Mucosa of descending colon (tissue), 3 donors: ENCODE results near the gene MAPK7. TPM values are rescaled to one million over a fixed set of nuclear protein-coding genes. Genes with fewer than 3 reads are reported as not detected.

Experiments
- ATAC-seq: fragments of 200-7000 bp; cut with Tn5 transposase; one replicate; pipeline ENCODE4 v1.9.1; 2020; ENCODE audit warnings: mild to moderate bottlenecking, moderate library complexity
- DNase-seq, 3 donors: peaks; one replicate each; pipeline ENCODE4 v3.0.0-alpha.2; 2020
- H3K36me3 ChIP-seq: fragments of 200-600 bp; one replicate; pipeline ENCODE4 v1.8.0; 2021; ENCODE audit warnings: low read depth, mild to moderate bottlenecking
- H3K4me1 ChIP-seq: fragments of 200-600 bp; one replicate; pipeline ENCODE4 v1.8.0; 2021; ENCODE audit warnings: low read depth, mild to moderate bottlenecking
- H3K4me3 ChIP-seq: fragments of 200-600 bp; one replicate; pipeline ENCODE4 v1.8.0; 2021; ENCODE audit warnings: mild to moderate bottlenecking
- H3K9me3 ChIP-seq: fragments of 200-600 bp; one replicate; pipeline ENCODE4 v1.8.0; 2021; ENCODE audit warnings: mild to moderate bottlenecking
- intact Hi-C, 2 donors: fragments of 100-400 bp; cut with DNase I in 1 of 2; cut with micrococcal nuclease in 1 of 2; formaldehyde crosslinking; loops; one replicate each; pipeline versions ENCODE4 v1.11.0 to v1.11.1; 2022; cut with DNase I, micrococcal nuclease
- total RNA-seq, 3 donors: library from RNA; stranded (reverse); fragmentation: NEBNext Ultra II Directional in 2 of 3; extraction: Animal tissue kit (Norgen Biotek cat#: 25700) in 2 of 3; gene quantifications; one replicate each; pipeline versions ENCODE4 v1.2.1 to v1.2.4, GENCODE V29; 2021 to 2023
- TF ChIP-seq, protein P1 (sequence below): fragments of 200-600 bp; IDR thresholded peaks from one replicate; pipeline ENCODE4 v1.8.0; 2022; ENCODE audit warnings: antibody characterized with exemption, mild to moderate bottlenecking
- donor health status: DM: no; HTN: no; CAD: no; lungs with moderate emphysema.
- donor health status: DM: no; HTN: no; CAD: no.
- donor health status: DM: no; HTN: yes; CAD: no.

Gene MAPK7
- total RNA-seq, 3 donors from 2014 or later: 36.9 to 48.6 (median 47.5) TPM

DNA sequence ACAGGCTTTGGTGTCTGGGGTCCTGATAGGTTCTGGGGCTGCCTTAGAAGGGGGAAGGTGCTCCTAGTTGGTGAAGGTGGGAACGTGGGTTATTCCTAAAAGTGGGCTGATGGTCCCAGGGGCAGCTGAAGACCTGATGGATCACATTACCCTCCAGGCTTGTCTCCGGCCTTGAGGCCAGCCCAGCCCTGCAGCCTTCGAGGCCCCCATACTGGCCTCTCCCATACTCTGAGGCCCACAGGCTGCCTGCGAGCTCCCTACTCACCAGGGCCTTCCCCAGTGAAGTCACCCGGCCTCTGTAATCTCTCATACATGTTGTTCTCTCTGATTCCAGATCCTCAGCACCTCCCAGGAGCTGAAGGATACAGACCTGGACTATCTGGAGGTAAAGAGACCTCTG, 35.5 kb downstream of the MAPK7 start:
- DNase-seq (no peak), ATAC-seq (no peak)
- Histone ChIP-seq H3K9me3 (no peaks in the 10 kb centered on the region), H3K36me3 (no peaks in the 10 kb centered on the region), H3K4me3 (no peak overlapping the region), H3K4me1 (peaks cover 2% of the 10 kb centered on the region)
- intact Hi-C loops: no loop called here
- TF ChIP-seq, protein P1, sequence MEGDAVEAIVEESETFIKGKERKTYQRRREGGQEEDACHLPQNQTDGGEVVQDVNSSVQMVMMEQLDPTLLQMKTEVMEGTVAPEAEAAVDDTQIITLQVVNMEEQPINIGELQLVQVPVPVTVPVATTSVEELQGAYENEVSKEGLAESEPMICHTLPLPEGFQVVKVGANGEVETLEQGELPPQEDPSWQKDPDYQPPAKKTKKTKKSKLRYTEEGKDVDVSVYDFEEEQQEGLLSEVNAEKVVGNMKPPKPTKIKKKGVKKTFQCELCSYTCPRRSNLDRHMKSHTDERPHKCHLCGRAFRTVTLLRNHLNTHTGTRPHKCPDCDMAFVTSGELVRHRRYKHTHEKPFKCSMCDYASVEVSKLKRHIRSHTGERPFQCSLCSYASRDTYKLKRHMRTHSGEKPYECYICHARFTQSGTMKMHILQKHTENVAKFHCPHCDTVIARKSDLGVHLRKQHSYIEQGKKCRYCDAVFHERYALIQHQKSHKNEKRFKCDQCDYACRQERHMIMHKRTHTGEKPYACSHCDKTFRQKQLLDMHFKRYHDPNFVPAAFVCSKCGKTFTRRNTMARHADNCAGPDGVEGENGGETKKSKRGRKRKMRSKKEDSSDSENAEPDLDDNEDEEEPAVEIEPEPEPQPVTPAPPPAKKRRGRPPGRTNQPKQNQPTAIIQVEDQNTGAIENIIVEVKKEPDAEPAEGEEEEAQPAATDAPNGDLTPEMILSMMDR: no peak

DNA sequence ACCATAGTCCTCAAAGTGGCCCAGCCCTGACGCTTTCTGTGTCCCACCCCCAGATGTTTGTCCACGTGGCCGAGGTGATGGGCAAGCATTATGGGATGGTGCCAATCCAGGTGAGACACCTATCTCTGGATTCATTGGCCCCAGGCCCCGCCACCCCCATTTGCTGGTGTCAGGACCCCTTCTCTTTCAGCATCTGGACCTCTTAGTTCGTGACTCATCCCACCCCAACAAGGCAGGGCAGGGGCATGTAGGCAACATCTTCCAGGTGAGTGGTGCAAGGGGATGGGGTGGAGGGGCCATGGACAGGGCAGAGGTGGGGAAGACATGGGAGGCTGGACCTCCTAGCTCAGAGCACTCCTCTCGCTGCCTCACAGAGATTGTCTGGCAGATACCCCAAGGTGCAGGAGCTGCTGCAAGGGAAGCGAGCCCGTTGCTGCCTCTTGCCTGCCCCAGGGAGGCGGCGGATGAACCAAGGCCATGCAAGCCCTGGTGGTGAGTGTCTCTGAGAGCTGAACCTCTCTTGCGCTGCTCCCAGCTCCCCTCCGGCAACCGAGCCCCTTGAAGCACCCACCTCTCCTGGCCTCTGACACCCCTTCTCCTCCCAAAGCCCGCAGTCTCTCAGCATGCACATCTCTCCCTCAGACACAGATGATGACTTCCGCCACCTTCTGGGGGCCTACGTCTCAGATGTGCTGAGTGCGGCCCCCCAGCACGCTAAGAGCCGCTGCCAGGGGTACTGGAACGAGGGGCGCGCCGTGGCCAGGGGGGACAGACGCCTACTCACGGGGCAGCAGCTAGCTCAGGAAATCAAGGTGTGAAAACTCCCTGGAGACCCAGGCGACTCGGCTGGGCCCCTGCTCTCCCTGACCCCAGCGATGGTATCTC, 36.3 kb downstream of the MAPK7 start:
- Histone ChIP-seq H3K9me3 (no peaks in the 10 kb centered on the region), H3K4me1 (peaks cover 2% of the 10 kb centered on the region), H3K4me3 (no peak overlapping the region), H3K36me3 (no peaks in the 10 kb centered on the region)
- ATAC-seq (no peak), DNase-seq (no peak)
- intact Hi-C loops: no loop called here
- TF ChIP-seq, protein P1: no peak

DNA sequence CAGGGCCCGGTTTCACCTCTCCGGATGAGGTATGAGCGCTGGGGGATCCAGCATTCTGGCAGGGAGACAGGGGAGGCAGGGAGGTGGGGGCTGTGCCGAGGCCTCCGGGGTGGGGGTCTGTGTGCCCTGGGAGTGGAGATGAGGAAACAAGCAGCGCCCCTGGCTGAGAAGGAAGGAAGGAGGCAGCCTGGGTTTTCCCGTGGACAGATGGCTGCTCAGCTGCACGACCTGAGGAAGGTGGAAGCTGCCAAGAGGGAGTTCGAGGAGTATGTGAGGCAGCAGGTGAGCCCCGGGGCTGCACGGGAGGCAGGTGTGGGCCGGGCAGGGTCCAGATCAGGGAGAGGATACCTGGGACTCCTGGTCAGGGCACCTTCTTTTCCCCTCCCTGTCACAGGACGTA, 37.0 kb downstream of the MAPK7 start:
- no peak for ATAC-seq
- peaks cover 2% of the 10 kb centered on the region for H3K4me1 ChIP-seq
- TF ChIP-seq, protein P1: no peak
- intact Hi-C loops: no loop called here
- no peak overlapping the region for H3K4me3 ChIP-seq
- no peaks in the 10 kb centered on the region for H3K9me3 ChIP-seq
- H3K36me3 ChIP-seq: no peaks in the 10 kb centered on the region
- DNase-seq: no peak

DNA sequence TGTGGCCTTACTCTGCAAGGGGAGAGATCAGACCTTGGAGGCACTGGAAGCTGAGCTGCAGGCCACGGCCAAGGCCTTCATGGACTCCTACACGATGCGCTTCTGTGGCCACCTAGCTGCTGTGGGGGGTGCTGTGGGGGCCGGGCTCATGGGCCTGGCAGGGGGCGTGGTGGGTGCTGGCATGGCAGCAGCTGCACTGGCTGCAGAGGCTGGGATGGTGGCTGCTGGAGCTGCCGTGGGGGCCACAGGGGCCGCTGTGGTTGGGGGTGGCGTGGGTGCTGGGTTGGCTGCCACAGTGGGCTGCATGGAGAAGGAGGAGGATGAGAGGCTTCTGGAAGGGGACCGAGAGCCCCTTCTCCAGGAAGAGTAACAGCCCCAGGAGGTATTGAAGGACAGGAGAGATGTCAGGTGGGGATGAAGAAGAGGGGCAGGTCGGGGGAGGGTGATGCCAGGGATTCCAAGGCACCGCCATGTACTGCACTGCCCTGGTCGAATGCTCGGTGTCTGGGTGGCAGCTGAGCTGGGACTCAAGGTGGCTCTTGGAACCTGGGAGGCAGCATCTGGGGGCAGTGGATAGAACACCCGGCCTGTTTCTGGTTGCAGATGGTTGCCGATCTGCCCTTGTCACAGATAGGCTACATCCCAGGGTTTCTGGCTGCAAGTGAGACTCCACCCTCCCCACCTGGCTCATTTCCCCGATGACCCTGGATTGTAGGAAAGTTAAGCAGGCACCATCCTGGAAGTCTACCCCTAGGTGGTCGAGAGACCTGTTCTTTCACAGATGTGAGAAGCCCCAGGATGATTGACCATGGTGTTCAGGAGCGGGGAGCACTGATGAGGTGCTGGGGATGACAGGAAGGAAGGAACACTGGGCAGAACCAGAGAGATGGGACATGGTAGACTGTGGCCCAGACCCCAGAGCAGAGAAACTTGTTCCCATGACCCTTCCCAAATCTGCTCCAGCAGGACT, 37.8 kb downstream of the MAPK7 start:
- ATAC-seq (no peak), DNase-seq (no peak)
- intact Hi-C loops: no loop called here
- Histone ChIP-seq H3K9me3 (no peaks in the 10 kb centered on the region), H3K4me1 (peaks cover 2% of the 10 kb centered on the region), H3K36me3 (no peaks in the 10 kb centered on the region), H3K4me3 (no peak overlapping the region)
- TF ChIP-seq, protein P1: no peak

DNA sequence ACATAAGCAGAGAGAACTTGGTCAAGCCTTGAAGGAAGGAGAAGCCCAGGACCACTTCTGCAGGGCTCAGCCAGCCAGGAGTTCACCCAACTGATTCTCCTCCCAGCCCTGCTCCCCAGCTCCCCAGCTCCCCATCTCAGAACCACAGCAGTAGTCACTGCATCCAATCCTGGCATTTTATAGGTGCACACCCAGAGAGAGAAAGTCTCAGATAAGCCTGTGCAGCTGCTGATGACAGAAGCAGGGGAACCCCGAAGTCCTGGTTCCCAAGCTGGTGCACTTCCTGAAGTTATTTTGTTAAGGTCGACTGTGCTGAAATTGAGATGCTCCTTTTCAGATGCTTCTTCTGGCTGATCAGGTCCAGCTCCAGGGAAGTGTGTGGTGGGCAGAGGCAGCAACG, 39.3 kb downstream of the MAPK7 start:
- intact Hi-C loops: no loop called here
- Histone ChIP-seq H3K9me3 (no peaks in the 10 kb centered on the region), H3K36me3 (no peaks in the 10 kb centered on the region), H3K4me3 (no peak overlapping the region), H3K4me1 (peaks cover 2% of the 10 kb centered on the region)
- DNase-seq (no peak), ATAC-seq (no peak)
- TF ChIP-seq, protein P1: no peak
